ENCODE measurements around the gene KRAS.

Gene KRAS

GRCh38 chr12:25254271-25254880, 3.6 kb upstream of the KRAS start:
- peak; percentile 78 for DNase-seq (ENCODE audit: low read depth)

DNA sequence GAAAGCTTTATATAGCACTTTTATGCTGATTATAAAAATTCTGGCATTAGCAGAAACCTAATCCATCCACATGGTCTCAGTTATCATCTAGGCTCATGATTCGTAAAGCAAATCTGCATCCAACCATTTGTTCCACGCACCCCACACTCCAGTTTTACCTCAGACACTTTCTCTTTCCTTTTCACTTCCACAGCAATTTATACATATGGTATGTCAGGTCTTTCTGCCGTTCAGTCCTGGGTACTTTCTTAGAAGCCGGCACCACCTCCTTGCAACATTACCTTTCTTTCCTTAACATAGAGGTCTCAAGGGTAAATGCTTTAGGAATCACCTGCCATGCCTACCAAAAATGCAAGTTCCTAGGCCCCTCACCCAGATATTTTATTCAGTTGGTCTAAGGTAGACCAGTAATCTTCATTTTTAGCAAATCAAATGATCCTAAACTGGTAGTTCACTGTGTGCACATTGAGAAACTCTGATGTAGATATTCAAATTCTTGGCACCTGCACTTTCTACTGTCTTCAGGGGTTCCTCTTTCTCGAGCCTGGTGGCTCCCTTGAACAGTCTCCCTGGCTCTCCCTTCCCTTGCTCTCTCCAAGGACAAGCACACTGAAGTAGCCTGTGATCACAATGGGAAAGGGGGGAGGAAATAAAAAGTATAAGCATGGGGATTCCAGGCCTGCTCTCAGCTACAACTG, 2.8 kb upstream of the KRAS start:
- no peak for DNase-seq (ENCODE audit: low read depth)

GRCh38 chr12:25252946-25253345, 2.2 kb upstream of the KRAS start:
- no peak for DNase-seq (ENCODE audit: low read depth)

- DNase-seq (ENCODE audit: low read depth), result no peak
These were observed 1.0 kb upstream of the KRAS start for GRCh38 chr12:25251769-25252168.

- DNase-seq (ENCODE audit: low read depth), result peak; percentile 44
These were observed 594 bp downstream of the KRAS start for GRCh38 chr12:25249931-25250738.

DNA sequence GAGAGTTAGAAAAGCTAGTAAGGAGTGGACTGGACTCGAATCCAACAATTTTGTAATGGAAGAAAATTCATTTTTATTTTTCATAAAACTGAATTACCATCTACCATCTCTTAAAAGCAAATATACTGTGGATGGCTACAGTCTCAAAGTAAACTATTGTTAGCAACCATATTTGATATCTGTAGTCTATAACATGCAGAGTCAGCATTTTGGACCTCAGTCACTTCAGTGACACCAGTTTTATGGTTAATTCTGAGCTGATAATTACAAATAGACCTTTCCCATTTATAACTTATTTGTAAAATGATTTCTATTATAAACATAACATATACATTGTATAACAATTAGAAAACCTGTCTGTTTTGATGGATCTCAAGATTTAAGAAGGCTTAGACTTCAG, 2.0 kb downstream of the KRAS start:
- DNase-seq (ENCODE audit: low read depth), result no peak

- DNase-seq (ENCODE audit: low read depth), result no peak
These were observed 2.6 kb downstream of the KRAS start for GRCh38 chr12:25248137-25248536.

- DNase-seq (ENCODE audit: low read depth), result no peak
These were observed 5.2 kb downstream of the KRAS start for GRCh38 chr12:25245491-25245890.

DNA sequence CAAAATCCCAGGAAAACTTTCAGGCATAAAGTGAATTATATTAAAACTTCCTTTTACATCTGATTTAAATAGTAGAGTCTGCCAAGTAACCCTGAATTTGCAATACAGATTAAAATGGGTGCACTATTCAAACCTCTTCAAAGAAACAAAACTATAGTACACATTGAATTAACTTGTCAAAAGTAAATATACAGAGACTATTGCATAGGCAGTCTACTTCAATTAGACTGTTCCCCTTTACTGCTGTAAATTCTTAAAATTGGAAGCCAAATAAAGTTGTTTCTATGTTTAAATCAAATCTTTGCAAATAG, 7.1 kb downstream of the KRAS start:
- DNase-seq (ENCODE audit: low read depth), result no peak

GRCh38 chr12:25242981-25243679, 7.6 kb downstream of the KRAS start:
- DNase-seq (ENCODE audit: low read depth), result no peak

DNA sequence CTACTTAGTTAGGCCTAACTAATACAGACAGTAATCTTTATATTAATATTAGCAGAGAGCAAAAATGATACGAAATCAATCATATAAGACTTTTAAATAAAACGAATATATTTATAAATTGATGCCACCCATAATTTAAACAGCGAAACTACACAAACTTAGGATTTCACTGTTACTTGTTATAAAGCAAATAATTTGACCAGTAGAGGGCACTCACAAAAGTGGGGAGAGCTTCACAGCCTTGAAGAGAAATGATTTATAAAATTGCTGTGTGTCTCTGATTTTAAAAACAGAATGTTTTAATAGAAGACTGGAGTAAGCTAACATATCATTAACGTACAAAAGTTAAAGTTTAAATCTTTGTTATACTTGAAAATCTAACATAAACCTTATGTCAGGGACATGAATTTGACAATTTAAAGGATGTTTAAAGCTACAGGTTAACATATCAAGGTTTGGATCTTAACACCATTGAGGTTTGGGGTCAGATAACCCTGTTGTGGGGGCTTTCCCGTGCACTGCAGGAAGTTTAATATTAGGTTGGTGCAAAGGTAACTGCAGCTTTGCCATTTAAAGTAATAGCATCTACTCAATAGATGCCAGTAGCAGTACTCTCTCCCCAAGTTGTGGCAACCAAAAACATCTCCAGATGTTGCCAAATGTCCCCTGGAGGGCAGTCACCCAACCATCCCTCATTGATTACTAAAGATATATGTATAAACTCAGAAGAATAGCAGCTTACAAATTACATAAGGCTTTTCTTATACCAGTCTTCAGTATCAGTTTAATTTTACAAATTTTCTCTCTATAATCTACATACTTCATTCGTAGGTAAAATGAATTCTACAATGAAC, 9.3 kb downstream of the KRAS start:
- peak; percentile 60 for DNase-seq (ENCODE audit: low read depth)

DNA sequence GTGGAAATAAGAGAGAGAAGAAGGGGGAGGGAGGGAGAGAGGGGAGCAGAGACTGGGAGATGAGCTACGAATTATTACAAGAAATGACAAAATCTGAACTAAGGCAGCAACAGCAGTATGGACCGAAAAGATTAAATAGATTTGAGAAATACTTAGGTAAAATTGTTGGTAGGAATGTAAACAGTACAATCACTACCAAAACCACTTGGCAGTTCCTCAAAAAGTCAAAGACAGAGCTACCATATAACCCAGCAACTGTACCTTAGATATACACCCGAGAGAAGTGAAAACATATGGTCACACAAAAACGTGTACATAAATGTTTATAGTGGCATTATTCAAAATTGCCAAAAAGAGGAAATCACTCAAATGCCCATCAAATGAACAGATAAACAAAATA, 14.1 kb downstream of the KRAS start:
- DNase-seq (ENCODE audit: low read depth), result no peak

DNA sequence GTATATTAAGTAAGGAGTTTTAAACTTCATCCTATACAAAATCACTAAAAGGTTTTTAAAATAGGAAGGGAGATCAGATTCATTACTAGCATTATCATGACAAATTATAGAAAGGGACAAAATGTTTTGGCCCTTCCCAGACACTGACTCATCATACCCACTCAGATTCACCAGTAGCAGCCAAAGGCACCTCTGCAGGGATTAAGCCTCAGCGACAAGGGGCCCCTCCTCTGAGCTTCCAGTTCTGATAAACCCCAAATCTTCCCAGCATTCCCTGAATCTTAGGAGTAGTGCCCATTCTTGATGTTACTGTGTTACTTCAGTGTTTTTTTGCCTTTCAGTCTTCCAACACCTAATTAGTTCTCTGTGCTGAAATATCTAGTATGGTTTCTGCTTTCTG, 14.5 kb downstream of the KRAS start:
- peak; percentile 39 for DNase-seq (ENCODE audit: low read depth)

- no peak for DNase-seq (ENCODE audit: low read depth)
These were observed 37.4 kb downstream of the KRAS start for GRCh38 chr12:25213338-25213737.

DNA sequence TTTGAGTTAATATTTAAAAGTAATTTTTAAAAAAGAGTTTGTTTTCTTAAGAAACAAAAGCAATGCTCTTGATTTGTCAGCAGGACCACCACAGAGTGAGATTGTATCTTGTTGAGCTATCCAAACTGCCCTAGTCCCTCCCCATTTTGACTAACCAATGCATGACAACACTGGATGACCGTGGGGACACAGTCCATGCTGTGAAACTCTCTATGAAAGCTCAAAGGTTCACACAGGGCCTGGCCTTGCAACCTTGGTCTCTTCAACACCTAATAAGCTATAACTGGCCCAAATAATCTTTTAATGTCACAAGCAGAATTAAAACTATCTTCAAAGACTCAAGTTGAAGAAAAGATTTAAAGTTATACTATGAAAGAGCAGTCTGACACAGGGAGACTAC, 42.2 kb downstream of the KRAS start:
- no peak for DNase-seq (ENCODE audit: low read depth)

DNA sequence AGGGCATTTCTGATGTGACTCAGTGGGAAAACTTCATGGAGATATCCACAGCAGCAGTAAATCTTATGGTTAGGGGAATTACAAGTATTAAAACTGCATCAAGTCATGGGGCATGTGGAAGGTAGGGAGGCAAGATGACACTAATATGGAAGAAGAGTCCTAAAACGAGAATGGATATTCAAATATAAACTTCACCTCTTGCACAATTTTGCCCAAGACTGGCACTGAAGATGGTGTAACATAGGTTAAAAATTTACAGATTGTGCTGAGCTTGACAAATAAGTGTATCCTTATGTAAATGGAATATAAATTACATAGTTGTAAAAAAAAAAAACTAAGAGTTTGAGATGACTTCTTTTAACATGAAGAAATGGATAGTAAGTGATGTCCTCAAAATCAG, 42.9 kb downstream of the KRAS start:
- no peak for DNase-seq (ENCODE audit: low read depth)

DNA sequence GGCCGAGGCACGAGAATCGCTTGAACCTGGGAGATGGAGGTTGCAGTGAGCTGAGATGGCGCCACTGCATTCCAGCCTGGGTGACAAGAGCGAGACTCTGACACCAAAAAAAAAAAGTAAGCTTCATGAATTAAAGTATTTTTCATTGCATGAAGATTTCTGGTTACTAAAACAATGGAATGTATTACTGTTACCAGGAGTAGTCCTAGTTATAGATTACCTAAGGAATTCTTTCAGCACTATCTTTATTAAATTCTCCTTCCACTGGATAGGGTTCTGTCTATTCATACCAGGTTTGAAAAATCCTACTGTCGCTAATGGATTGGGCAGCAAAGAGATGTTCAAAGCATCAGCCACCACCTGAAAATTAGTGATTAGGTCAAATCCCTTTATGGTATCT, 43.3 kb downstream of the KRAS start:
- DNase-seq (ENCODE audit: low read depth), result no peak

DNA sequence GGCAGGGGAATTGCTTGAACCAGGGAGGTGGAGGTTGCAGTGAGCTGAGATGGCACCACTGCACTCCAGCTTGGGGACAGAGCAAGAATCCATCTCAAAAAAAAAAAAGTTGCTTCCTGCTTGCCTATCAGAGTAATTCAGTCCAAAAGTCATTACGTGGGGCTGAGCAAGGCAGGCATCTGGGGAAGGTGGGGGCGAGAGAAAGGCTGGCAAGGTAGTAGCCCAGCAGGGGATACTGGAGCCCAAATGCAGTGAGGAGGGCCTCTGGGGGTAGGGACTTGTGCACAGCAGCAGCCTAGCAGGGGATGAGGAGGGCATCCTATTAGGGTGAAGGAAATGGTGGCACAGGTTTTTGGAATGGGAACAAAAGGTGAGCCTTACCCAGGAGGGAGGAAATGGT, 48.6 kb downstream of the KRAS start:
- no peak for DNase-seq (ENCODE audit: low read depth)

DNA sequence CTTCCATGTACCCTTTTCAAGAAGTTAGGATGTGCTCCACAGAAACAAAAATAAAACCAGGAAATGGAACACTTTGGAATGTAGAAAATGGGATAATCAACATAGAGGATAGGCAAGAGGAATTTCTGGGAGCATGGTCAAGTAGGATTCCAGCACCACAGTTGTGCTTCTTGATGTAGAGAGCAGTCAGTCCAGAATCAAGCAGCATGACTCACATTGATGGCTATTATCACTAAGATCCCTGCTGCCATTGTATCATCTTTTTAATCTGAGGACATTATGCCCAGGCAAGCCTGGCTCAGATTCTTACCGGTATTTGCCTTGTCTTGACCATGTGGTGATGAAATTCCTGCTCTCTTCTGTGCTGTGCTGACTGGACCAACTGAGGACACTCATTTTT, 50.0 kb downstream of the KRAS start:
- DNase-seq (ENCODE audit: low read depth), result peak; percentile 92

- no peak for DNase-seq (ENCODE audit: low read depth)
These were observed 53.1 kb downstream of the KRAS start for GRCh38 chr12:25197608-25198007.

DNA sequence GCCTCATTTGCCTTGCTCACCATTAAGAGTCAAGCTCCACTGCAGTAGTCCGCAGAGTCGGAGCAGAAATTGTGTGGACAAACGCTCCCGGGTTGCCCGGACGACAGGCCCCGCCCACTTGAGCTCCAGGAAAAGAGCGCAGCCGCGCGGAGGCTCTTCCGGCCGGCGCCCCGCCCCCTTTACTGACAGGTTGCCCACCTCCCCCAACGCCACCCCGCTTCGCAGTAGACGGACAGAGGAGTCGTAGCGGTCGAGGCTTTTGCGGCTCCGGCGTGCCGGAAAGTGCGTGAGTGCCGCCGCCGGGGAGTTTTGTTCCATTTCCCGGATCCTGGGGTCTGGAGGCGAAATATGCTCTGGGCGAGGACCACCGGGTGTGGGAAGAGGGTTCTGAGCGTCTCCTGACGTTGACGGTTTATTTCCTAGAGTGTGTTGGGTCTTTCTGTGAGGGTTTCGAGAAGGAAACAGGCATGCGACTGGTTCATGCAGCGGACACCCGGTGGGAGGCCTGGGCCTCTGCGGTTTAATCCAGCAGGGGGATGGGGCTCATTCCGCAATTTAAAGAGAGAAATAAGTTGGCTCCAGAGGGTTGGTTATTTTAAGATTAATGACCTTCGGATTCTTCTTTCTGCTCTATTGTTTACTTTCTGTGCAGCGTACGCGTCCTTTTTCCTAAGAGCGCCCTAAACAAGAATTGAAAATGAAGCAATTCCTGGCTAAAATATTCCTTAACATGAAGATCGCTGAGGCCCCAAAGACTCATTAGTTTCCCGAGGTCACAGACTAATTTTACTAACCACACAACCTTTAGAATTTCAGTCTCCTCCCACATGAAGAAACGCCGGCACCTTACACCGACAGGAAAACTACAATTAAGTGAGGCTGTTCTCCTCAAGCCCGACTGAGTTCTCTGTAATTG, 55.4 kb downstream of the KRAS start, which contains the start of the genes DNAI7 and ETFRF1:
Gene DNAI7 (minus strand): TSS at position 105 of the 916 bp plus-strand sequence. CDS start 82 bp downstream, at position 23.
Gene ETFRF1 (plus strand): TSS at position 182 of the 916 bp plus-strand sequence. CDS start 8,720 bp downstream, outside the sequence.
- peak; percentile 95 for DNase-seq (ENCODE audit: low read depth)
